ENCODE results near the gene OLA1.

OLA1 gene

DNA sequence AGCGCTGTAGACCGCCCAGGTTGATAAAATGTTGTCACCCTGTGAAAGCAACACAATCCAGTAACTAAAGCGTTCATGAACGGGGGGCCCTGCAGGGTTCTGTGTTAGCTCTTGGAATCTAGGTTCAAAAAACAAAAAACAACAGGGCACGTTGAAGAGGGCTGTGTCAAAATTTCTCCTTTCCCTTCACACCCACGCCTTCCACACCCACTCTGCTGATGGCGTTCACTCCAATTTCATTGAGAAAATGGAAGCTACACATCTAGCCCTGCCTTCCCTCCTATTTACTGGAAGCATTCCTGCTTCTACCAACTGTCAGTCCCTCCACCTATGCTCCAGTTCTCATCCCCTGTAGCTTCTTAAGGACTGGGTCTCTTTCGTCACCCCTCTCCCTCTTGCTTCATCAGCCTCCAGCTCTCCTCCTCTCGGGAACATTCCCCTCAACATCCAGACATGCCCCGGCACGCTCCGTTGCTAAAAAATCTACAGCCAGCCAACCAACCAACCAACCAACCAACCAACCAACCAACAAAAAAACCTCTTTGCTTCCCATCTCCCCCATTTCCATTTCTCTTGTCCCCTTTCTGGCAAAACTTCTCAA, 184.7 kb downstream of the OLA1 start:
- no peak for DNase-seq (ENCODE audit: low spot score)

- no peak for DNase-seq (ENCODE audit: low spot score)
These were observed 185.4 kb downstream of the OLA1 start for GRCh38 chr2:174062934-174063333.

DNA sequence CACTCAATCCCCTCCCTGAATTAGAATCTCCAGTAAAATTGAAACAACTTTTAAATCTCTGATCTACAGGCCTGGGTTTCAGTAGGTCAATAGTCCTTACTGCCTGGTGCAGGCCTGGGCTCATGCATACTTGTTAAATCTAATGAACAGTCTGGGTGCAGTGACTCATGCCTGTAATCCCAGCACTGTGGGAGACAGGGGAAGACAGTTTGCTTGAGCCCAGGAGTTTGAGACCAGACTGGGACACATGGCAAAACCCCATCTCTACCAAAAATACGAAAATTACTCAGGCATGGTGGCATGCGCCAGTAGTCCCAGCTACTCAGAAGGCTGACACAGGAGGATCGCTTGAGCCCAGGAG, 188.5 kb downstream of the OLA1 start:
- no peak for DNase-seq (ENCODE audit: low spot score)

GRCh38 chr2:174059178-174059883, 189.0 kb downstream of the OLA1 start:
- no peak for DNase-seq (ENCODE audit: low spot score)

DNA sequence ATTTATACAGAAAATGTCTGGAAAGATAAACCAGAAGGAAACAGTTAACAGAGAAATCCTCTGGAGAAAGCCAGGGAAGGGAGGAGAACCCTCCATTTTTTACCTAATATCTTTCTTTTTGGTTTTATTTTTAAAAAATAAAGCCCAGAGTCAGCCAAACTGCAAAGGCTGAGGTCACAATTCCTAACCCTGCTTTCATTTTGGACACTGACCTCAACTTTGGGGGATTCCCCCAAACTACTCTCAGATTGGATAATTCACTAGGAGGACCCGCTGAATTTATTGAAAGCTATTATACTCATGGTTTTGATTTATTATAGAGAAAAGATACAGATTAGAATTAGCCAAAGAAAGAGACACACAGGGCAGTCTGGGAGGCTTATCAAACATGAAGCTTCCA, 189.9 kb downstream of the OLA1 start:
- no peak for DNase-seq (ENCODE audit: low spot score)

GRCh38 chr2:174058026-174058425, 190.3 kb downstream of the OLA1 start:
- DNase-seq (ENCODE audit: low spot score) = no peak

GRCh38 chr2:174054926-174055325, 193.4 kb downstream of the OLA1 start:
- no peak for DNase-seq (ENCODE audit: low spot score)

DNA sequence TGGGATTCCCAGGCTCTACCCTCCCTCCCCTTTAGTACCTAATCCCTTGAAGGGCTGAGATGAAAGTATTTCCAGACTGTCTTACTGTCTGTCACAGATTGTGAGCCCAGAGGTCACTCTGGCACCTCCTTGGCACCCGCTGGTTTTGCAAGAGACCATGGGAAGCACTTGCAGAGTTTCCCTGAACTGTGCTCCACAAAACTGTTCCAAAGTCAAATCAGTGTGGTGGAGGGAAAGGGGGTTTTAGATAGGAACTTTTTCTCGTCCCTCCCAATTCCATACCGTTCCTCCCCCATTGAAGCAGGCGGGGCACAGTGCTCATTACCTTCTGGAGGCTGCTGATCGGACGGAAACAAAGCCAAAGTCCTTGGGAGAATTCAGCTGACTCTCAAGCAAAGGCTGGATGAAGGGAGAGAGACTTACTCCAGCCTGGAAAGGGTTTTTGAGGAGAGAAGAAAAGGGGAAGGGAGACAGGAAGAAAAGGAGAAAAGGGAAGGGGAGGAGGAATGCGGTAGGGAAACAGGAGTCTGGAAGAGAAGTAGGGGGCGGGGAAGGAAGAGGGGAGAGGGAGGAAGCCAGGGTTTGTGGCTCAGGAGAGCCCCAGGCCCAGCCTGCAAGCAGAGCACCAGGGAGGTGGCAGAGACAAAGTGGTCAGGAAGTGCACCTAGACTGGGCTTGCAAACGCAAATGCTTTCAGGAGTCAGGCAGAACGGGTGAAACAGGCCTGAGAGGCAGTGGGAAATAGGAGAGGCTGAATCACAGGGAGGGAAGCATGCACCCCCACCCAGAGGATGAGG, 194.8 kb downstream of the OLA1 start:
- no peak for DNase-seq (ENCODE audit: low spot score)

- no peak for DNase-seq (ENCODE audit: low spot score)
These were observed 195.8 kb downstream of the OLA1 start for GRCh38 chr2:174052584-174052976.

- no peak for DNase-seq (ENCODE audit: low spot score)
These were observed 196.4 kb downstream of the OLA1 start for GRCh38 chr2:174051741-174052583.

DNA sequence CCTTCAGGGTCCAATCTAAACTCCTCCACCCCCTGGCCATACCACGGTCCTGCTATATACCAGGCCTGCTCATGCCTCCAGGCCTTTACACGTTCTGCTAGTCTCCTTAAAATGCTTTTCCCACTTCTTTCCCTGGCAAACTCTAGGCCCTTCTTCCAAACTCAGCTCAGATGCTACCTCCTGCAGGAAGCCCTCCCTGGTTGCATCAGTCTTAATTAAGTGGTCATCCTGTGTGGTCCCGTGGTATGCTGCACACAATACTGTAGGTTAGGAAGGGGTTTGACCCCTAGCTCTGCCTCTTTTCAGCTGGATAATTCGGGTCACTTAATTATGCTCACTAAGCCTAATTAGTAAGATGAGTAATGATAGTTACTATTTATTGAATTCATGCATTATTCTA, 197.3 kb downstream of the OLA1 start:
- DNase-seq (ENCODE audit: low spot score) = no peak

- DNase-seq (ENCODE audit: low spot score) = no peak
These were observed 198.4 kb downstream of the OLA1 start for GRCh38 chr2:174049895-174050294.

DNA sequence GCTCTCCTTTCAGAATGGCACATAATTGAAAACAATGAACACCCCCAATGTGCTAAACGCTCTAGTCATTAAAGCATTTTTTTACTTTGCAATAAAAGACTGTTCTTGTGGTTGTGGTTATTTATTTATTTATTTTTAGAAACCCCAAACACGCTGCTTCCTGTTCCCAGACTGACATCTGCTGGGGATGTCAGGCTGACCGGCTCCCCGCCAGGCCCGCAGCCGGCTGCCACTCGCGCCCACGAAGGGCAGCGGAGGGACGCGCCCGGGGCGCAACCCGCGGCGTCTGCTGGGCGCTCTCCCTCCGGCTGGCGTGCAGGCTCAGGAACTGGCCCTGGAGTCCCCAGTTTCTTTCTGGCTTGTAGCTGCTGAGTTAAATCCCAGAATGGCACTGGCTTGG, 200.1 kb downstream of the OLA1 start:
- DNase-seq (ENCODE audit: low spot score) = no peak

GRCh38 chr2:174047746-174048145, 200.6 kb downstream of the OLA1 start:
- no peak for DNase-seq (ENCODE audit: low spot score)

DNA sequence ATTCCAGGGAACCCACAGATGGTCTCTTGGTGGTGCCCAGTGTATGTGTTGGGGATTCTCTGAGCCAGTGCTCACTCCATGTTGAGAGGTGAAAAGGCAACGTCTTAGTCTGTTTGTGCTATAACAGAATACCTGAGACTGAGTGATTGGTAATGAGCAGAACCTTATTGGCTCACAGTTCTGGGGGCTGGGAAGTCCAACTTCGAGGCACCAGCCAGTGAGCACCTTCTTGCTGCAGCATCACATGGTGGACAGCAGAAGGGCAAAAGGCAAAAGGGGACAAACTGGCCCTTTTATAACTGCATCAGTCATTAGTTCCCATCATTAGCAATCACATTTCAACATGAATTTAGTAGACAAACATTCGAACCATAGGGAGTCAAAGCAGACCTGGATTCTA, 202.2 kb downstream of the OLA1 start:
- no peak for DNase-seq (ENCODE audit: low spot score)

- no peak for DNase-seq (ENCODE audit: low spot score)
These were observed 203.8 kb downstream of the OLA1 start for GRCh38 chr2:174044556-174044955.

DNA sequence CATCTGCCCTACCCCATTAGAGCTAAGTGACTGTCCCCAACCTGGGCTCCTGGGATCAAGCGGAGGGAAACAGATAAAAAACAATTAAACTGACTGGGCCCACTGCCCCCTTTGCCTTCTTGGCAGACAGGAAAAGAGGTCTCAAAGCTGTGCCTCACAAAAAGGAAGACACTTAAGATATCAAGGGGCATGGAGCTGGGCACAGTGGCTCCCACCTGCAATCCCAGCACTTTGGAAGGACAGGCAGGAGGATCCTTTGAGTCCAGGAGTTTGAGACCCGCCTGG, 208.0 kb downstream of the OLA1 start:
- no peak for DNase-seq (ENCODE audit: low spot score)

GRCh38 chr2:174039551-174040416, 208.5 kb downstream of the OLA1 start:
- peak; percentile 84 for DNase-seq (ENCODE audit: low spot score)

GRCh38 chr2:174038462-174038861, 209.9 kb downstream of the OLA1 start:
- DNase-seq (ENCODE audit: low spot score) = no peak

GRCh38 chr2:174036825-174037224, 211.5 kb downstream of the OLA1 start:
- no peak for DNase-seq (ENCODE audit: low spot score)

DNA sequence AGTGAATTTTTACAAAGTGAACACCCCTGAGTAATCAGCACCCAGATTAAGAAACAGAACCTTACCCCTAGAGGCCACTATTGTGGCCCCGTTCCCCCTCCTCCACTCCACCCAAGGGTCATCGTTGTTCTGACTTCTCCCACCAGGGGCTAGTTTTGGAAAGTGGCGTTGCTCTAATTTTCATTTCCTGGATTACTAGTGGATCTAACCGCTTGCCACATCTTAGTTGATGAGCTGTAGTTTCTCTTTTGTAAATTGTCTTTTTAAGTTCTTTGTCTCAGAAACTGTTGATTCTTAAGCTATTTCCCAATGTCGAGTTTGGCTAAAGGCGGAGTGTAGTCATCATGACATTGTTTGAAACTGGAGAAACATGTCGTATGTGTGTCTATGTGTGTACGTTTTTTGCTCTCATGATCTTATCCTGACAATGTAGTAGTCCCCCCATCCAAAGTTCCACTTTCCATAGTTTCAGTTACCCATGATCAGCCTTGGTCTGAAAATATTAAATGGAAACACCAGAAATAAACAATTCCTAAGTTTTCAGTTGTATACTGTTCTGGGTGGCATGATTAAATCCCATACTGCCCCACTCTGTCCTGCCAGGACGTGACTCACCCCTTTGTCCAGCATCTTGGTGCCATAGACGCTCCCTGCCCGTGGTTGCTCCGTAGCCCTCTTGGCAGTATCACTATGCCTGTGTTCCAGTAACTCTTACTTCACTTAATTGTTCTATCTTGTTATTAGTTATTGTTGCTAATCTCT, 212.2 kb downstream of the OLA1 start:
- no peak for DNase-seq (ENCODE audit: low spot score)

Data from CD4-positive, alpha-beta T cell treated with Interleukin-2 at 100 ng/mL for 4 hours (primary cell).